Smooth muscle cell (in vitro differentiated cells): Measurements from ENCODE around the gene CFAP100. TPM values are rescaled to one million over a fixed set of nuclear protein-coding genes. Genes with fewer than 3 reads are reported as not detected.

Source experiments
- DNase-seq: peaks from one replicate; lab custom pipeline; 2025; ENCODE audit not compliant: unreplicated experiment; lab: John Stamatoyannopoulos, UW
- H2AFZ ChIP-seq: fragments of 200-600 bp; sonication (generic); 2 replicates; pipeline ENCODE4 v1.6.0; 2016; ENCODE audit warnings: antibody characterized with exemption, low read depth, mild to moderate bottlenecking
- H3F3A ChIP-seq: fragments of 200-600 bp; sonication (generic); 2 replicates; pipeline ENCODE4 v1.6.0; 2017; ENCODE audit warnings: antibody characterized with exemption, low read depth
- H3K27ac ChIP-seq: fragments of 200-600 bp; sonication (generic); 2 replicates; pipeline ENCODE4 v1.5.1; 2016; ENCODE audit warnings: low read depth, mild to moderate bottlenecking
- H3K27me3 ChIP-seq: fragments of 200-600 bp; sonication (generic); 2 replicates; pipeline ENCODE4 v1.6.1; 2016; ENCODE audit warnings: low read depth, mild to moderate bottlenecking
- H3K36me3 ChIP-seq: fragments of 200-600 bp; sonication (generic); 2 replicates; pipeline ENCODE4 v1.5.1; 2016; ENCODE audit warnings: low read depth
- H3K4me1 ChIP-seq: fragments of 200-600 bp; sonication (generic); 2 replicates; pipeline ENCODE4 v1.5.1; 2016; ENCODE audit warnings: low read depth
- H3K4me2 ChIP-seq: fragments of 200-600 bp; sonication (generic); 2 replicates; pipeline ENCODE4 v1.6.0; 2016; ENCODE audit warnings: mild to moderate bottlenecking
- H3K4me3 ChIP-seq: fragments of 200-600 bp; sonication (generic); 2 replicates; pipeline ENCODE4 v1.5.1; 2016; ENCODE audit warnings: mild to moderate bottlenecking
- H3K79me2 ChIP-seq: fragments of 200-600 bp; sonication (generic); 2 replicates; pipeline ENCODE4 v1.6.0; 2016; ENCODE audit warnings: low read depth, mild to moderate bottlenecking
- H3K9ac ChIP-seq: fragments of 200-600 bp; sonication (generic); 2 replicates; pipeline ENCODE4 v1.6.0; 2016; ENCODE audit warnings: low read depth
- H3K9me3 ChIP-seq: fragments of 200-600 bp; sonication (generic); replicated peaks from 2 replicates; pipeline ENCODE4 v1.5.1; 2016; ENCODE audit warnings: low read depth
- H4K20me1 ChIP-seq: fragments of 200-600 bp; sonication (generic); 2 replicates; pipeline ENCODE4 v1.6.0; 2016; ENCODE audit warnings: low read depth
- CTCF ChIP-seq: fragments of 200-600 bp; sonication (generic); IDR thresholded peaks from 2 replicates; pipeline ENCODE4 v1.5.1; 2017; ENCODE audit warnings: borderline replicate concordance, mild to moderate bottlenecking, antibody characterized with exemption; ENCODE audit not compliant: insufficient read depth, poor library complexity, severe bottlenecking
- WGBS: methylation state at CpG from one replicate; pipeline ENCODE4 v1.1.7; 2016; ENCODE audit warnings: low lambda C conversion rate; 5-methylcytosine and 5-hydroxymethylcytosine counted together
- polyA plus RNA-seq: library from polyadenylated mRNA; unstranded; fragments of >200 nt; fragmentation: Nextera tagmentation; extraction: Ambion mirVana; gene quantifications from 2 replicates; pipeline ENCODE4 v1.2.1, GENCODE V29; 2016
- total RNA-seq: library from RNA; depleted of rRNA; stranded (reverse); fragments of >200 nt; gene quantifications from 2 replicates; pipeline ENCODE4 v1.2.3, GENCODE V29; 2014

Gene CFAP100
- total and polyA plus RNA-seq, 2 experiments from 2014 or later = not detected

- Histone ChIP-seq H3K36me3 (no peaks in the 10 kb centered on the region), H3F3A (no peaks in the 10 kb centered on the region)
These were observed 18.4 kb downstream of the CFAP100 start for GRCh38 chr3:126412841-126413692.

GRCh38 chr3:126413693-126414080 is 19.0 kb downstream of the CFAP100 start:
- H4K20me1 ChIP-seq = no peaks in the 10 kb centered on the region
- H3K9me3 ChIP-seq = no peaks in the 10 kb centered on the region
- no peak overlapping the region for H3K4me3 ChIP-seq
- no peaks in the 10 kb centered on the region for H3K4me1 ChIP-seq
- H3K27ac ChIP-seq = no peak overlapping the region
- H3K9ac ChIP-seq = no peak overlapping the region
- H2AFZ ChIP-seq = no peak overlapping the region
- H3K79me2 ChIP-seq = no peaks in the 10 kb centered on the region
- H3K27me3 ChIP-seq = peaks cover 8% of the 10 kb centered on the region
- no peak overlapping the region for H3K4me2 ChIP-seq
- DNase-seq = no peak
- H3F3A ChIP-seq = no peaks in the 10 kb centered on the region
- TF ChIP-seq CTCF = no peak
- no peaks in the 10 kb centered on the region for H3K36me3 ChIP-seq
- WGBS = 76% methylated on average over 4 of the region's 4 CpGs

More at GRCh38 chr3:126412841-126413692, 18.4 kb downstream of the CFAP100 start:
- Histone ChIP-seq H2AFZ (no peak overlapping the region), H4K20me1 (no peaks in the 10 kb centered on the region), H3K27ac (no peak overlapping the region), H3K79me2 (no peaks in the 10 kb centered on the region), H3K9ac (no peak overlapping the region), H3K4me2 (no peak overlapping the region), H3K9me3 (no peaks in the 10 kb centered on the region), H3K4me3 (no peak overlapping the region), H3K27me3 (peaks cover 8% of the 10 kb centered on the region), H3K4me1 (no peaks in the 10 kb centered on the region)
- 99% methylated on average over 6 of the region's 6 CpGs for WGBS
- no peak for TF ChIP-seq CTCF
- no peak for DNase-seq

- Histone ChIP-seq H3K4me1 (no peaks in the 10 kb centered on the region), H3K4me3 (no peak overlapping the region), H3K36me3 (no peaks in the 10 kb centered on the region), H3K27ac (no peak overlapping the region), H3K9ac (no peak overlapping the region), H3K4me2 (no peak overlapping the region), H2AFZ (no peak overlapping the region), H3K27me3 (peaks cover 8% of the 10 kb centered on the region), H3K9me3 (no peaks in the 10 kb centered on the region), H3K79me2 (no peaks in the 10 kb centered on the region), H3F3A (no peaks in the 10 kb centered on the region), H4K20me1 (no peaks in the 10 kb centered on the region)
- no peak for DNase-seq
- TF ChIP-seq CTCF = no peak
- 96% methylated on average over 11 of the region's 11 CpGs for WGBS
These were observed 19.7 kb downstream of the CFAP100 start for GRCh38 chr3:126414406-126414805.
